NOMO-1 (cell line): ENCODE data around the gene RGS2.

Experiments used
- DNase-seq, 2 experiments: peaks; one replicate each; lab custom pipeline; 2025; ENCODE audit not compliant: unreplicated experiment in 2 of 2; lab: John Stamatoyannopoulos, UW

The RGS2 gene

DNA sequence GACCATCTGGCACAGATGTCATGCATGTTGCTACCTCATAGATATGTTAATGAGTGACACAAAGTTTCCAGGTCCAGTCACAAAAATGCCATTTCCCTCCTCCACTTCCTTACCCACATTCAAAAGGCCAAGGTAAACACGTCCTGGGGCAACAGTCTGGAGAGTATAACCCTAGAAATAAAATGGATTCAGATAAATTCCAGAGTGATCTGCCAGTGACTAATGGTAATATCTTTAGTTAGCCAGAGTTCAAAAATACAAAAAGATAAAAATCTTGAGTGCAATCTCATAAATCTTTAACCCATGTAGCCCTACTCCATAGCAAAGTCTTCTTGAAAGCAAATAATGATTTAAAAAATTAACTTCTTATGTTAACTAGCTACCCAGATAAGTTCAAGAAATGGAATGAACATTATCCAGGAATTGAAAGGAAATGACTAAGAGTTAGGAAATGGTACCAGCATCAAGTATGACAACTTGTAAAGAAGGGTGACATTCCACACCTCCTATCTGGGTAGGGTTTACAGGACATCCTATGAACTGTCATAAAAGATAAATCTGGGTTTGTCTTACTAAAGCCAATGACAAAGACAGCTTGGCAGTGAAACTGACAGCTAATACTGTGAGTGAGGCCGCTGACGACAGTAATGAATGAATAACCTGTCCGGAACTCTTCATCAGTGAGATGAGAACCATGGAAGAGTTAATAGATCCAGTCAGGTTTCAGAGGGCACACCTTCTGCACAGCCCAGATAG lies 18.1 kb downstream of the RGS2 start:
- no peak for DNase-seq

GRCh38 chr1:192830595-192831246 lies 21.9 kb downstream of the RGS2 start:
- no peak for DNase-seq

DNA sequence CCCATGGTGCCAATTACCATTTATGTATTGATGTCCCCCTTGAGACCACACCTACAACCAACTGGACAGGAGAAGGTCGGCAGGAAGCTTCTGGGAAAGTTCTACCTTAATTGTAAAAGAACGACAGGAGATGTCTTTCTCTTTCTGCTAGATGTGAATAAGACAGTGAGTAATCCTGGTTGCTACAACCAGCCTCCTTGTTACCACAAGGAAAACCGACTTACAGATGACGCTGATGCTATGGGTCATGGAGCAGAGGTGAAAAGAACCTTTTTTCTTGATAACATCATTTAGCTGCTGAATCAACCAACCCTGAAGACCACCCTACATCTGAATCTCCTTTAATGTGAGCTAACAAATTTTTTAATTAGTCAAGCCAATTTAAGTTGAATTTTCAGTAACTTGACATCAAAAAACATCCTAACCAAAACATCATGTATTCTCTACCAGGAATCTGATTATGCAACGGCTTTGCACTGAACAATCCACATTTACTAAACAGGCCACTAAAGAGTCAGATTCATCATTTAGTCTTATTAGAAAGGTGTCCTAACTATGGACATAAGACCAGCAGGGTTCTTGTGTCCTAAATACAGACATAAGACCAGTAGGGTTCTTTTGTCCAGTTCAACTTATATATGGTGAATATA lies 23.0 kb downstream of the RGS2 start:
- no peak for DNase-seq

- no peak for DNase-seq
These were observed 23.7 kb downstream of the RGS2 start for GRCh38 chr1:192832492-192832891.

GRCh38 chr1:192835116-192835515 lies 26.3 kb downstream of the RGS2 start:
- DNase-seq, result no peak

DNA sequence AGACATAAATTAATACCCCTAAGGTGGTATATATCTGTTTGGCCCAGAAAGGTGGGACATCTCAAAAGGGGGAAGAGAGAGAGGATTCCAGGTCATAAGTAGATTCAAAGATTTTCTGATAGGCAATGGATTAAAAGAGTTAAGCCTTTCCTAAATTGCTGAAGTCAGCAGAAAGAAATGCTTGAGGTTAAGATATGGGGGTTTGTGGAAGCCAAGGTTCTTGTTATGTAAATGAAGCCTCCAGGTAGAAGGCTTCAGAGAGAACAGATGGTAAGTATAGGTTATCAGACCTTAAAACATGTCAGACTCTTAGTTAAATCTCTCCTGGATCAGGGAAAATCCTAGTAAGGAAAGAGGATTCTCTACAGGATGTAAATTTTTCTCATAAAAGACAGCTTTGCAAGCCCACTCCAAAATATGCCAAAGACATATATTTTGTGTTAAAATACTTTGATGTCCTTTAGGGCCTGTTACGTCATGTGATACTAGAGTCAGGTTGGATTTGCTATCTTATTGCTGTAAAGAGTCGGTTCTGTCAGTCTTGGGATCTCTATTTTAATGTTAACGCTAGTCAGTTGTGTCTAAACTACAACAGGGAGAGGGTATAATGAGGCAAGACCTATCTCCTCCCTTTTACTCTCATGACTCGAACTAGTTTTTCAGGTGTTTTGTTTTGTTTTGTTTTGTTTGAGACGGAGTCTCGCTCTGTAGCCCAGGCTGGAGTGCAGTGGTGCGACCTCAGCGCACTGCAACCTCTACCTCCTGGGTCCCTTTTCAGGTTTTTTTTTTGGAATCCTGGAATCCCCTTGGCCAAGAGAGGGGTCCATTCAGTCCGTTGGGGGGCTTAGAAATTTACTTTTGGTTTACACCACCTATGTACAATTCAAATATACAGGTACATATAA lies 30.6 kb downstream of the RGS2 start:
- DNase-seq, result no peak

DNA sequence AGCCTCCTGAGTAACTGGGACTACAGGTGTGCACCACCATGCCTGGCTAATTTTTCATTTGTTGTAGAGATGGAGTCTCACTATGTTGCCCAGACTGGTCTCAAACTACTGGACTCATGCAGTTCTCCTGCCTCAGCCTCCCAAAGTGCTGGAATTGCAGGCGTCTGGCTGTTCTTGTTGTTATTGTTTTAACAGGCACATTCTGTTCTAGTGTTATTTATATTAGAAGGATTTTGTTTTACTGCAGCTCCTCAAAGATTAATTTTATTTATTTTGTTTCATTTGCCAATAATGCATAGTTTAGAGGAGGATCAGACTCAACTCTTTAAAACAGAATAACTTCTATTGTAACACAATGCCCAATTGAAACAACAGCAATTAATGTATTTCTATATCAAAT lies 35.5 kb downstream of the RGS2 start:
- DNase-seq, result no peak

DNA sequence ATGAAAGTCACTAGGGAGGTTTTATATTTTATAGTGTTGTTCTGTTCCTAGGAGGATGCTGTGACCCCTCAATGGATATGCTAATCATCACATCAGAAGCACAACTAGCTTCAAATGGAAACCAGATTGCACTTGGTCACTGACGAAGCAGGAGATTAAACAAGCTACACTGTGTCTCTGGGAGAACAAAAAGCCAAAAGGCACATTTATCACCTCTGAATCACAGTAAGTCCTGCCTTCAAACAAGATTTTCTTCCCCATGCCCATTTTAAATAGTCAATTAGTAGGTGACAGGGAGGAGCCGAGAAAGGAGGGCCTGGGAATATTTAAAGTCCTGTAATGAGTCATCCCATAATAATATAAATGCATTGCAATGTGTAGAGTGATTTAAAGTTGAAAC lies 38.1 kb downstream of the RGS2 start:
- no peak for DNase-seq

DNA sequence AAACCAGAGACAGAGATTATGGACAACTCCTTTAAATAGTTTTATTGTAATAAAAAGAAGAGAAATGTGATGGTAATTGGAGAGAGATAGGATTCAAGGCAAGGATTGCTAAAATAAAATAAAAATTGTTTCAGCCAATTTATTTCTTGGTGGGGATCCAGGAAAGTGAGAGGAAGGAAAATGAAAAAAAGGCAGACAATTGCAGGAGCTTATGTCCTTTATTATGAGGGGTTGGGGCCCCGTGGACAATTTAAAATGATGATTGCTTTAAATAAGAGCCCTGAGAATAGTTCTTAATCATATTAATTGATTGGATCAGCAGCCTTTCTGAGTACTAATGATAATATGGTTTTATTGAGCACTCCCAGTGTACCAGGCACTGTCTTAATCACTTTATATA lies 40.2 kb downstream of the RGS2 start:
- DNase-seq, result no peak

DNA sequence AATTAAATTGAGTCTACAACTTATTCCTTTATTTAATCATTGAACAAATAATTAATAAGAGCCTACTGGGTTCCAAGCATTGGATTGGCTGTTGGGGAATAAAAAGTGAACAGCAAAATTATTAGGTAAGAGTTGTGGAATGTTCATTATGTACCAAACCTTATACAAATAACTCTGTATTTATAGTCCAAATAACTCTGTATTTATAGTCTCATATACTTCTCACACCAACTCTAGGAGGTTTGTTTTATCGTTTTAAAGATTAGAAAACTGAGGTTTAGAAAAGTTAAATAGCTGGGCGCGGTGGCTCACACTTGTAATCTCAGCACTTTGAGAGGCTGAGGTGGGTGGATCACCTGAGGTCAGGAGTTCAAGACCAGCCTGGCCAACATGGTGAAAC lies 40.6 kb downstream of the RGS2 start:
- no peak for DNase-seq

DNA sequence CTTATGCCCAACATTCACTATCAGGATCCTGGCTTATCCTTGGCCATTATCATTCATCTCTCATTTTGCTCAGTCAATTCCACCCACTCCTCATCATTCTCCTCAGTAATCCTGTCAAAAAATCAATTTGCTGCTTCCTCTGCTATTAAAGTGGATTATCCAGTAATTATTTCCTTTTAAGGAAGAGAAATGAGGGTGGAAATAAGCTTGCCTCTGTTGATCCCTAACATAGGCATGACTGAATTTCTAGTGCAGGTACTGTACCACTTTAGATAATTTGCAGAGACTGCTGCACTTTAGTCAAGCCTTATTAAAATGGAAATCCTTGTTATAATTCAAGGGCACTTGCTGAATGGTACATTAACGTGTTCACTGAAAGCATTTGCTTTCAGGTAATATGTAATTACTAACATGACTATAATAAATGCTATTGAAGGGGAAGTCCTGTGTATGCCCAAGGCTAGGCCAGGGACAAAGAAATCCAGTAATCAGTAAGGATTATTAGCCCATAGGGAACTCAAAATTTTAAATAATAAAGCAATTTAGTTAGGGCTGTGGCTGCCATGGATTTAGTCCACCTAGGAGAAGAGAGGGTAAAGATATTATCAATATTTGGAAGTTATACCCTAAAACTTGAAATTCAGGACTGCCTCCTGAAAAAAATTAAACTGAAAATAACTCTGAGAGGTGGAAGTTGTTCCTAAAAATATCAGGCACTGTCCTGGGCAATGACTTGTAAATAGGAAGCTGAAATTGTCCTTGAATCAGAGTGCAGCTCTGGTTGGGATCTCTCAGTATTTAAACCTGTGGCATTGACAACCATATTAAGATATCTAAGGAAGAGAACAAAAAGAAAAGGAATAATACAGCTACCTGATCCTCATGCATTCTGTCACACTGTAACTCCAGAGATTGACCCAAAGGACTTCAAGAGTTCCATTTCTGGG lies 43.4 kb downstream of the RGS2 start:
- no peak for DNase-seq

DNA sequence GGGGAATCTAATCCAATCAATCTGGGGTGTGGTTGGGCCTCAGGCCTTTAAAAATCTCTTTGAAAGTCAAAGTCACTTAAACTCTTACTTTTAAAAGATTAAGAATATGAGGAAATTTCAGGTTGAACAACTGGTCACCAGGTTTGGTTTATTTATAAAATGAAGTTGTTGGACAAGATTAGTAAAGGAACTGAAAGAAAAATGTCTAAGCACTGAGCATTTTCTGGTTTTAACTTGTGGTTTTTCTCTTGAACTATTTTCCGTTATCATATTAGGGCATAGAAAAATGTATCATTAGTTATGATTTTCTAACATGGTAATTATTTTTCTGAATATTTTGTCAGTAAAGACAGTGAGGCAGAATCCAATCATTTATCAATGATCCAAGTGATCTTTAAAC lies 49.6 kb downstream of the RGS2 start:
- DNase-seq, result no peak

DNA sequence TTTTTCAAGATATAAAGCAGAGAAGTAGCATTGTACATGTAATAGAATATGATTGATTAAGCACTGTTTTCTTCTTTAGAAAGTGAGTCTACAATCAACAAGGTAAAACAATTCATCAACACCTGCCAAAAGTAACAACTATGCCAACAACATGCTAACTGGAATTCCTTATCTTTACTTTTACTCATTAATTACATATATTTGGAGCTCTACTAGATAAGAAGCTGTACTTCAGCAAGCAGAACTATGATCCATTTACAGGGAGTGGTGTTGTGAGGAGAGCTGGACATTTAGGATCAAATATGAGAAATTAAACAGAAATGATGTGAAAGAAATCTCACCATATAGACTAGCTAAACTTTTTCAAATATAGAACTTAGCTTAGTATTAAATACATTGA lies 51.0 kb downstream of the RGS2 start:
- DNase-seq, result no peak

DNA sequence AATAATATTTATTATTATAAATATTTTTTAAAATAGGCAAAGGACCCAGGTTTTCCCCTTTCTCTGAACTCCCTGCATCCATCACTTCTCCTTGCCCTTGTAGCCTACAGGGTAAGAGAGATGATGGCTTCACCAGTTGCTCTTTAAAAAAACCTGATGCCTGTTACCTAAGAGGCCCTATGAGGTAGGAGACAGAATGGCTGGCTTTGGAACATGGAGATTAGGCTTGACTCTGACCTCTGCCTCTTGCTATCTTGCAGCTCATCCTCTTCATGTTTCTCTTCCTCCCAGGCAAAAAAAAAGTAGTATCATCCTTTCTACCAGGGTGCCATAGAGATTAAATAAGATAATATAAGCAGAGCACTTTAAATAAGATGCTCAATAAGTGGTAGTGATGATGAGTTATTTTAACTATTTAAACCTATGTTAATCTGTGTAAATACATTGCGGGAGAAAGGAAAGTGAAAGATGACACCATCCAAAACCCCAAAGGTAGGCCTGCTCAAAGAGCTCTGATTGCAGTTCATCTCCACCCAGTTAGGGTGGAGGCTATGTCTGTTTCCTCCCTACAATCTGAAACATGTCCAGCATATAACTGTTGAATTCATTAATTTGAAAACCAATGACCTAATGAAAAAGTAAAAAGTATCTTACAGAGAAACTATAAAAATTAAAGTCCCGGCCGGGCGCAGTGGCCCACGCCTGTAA lies 51.8 kb downstream of the RGS2 start:
- no peak for DNase-seq

GRCh38 chr1:192861860-192862259 lies 53.0 kb downstream of the RGS2 start:
- no peak for DNase-seq
